Lung (tissue), 12 donors: ENCODE measurements around the gene COA1. TPM values are rescaled to one million over a fixed set of nuclear protein-coding genes. Genes with fewer than 3 reads are reported as not detected.

ENCODE experiments used
- ATAC-seq: fragments of 200-7000 bp; cut with Tn5 transposase; one replicate; pipeline ENCODE4 v1.9.1; 2020; ENCODE audit warnings: moderate number of reproducible peaks; ENCODE audit not compliant: insufficient read depth, low FRiP score
- DNase-seq, 3 donors: peaks; one replicate each; pipeline ENCODE4 v3.0.0-alpha.2; 2013 to 2017
- H3K27ac ChIP-seq, 2 donors: one replicate each; pipeline ENCODE4 v1.5.1; 2013; ENCODE audit warnings: mild to moderate bottlenecking in 2 of 2, moderate library complexity in 2 of 2, control low read depth in 1 of 2, inconsistent platforms in 1 of 2, low read depth in 1 of 2, low read length in 1 of 2
- H3K27me3 ChIP-seq, 3 donors: one replicate each; pipeline ENCODE4 v1.5.1; 2013; ENCODE audit warnings: low read length in 2 of 3; ENCODE audit not compliant: control insufficient read depth in 3 of 3, insufficient read depth in 3 of 3
- H3K36me3 ChIP-seq, 4 donors: one replicate each; pipeline ENCODE4 v1.5.1; 2013; ENCODE audit warnings: low read length in 4 of 4, mild to moderate bottlenecking in 1 of 4, moderate library complexity in 1 of 4; ENCODE audit not compliant: control insufficient read depth in 4 of 4, insufficient read depth in 4 of 4
- H3K4me1 ChIP-seq, 5 donors: one replicate each; pipeline ENCODE4 v1.5.1; 2013; ENCODE audit warnings: low read length in 5 of 5, mild to moderate bottlenecking in 2 of 5, moderate library complexity in 1 of 5; ENCODE audit not compliant: control insufficient read depth in 5 of 5, insufficient read depth in 5 of 5
- H3K4me3 ChIP-seq: one replicate; pipeline ENCODE4 v1.5.1; 2013; ENCODE audit warnings: mild to moderate bottlenecking, control low read depth, moderate library complexity
- H3K9ac ChIP-seq, 2 donors: one replicate each; pipeline ENCODE4 v1.5.1; 2013; ENCODE audit warnings: low read length in 2 of 2, control low read depth in 1 of 2; ENCODE audit not compliant: insufficient read depth in 1 of 2
- H3K9me3 ChIP-seq, 4 donors: one replicate each; pipeline ENCODE4 v1.5.1; 2013; ENCODE audit warnings: low read length in 3 of 4, mild to moderate bottlenecking in 1 of 4, moderate library complexity in 1 of 4; ENCODE audit not compliant: control insufficient read depth in 4 of 4, insufficient read depth in 3 of 4
- WGBS, 2 donors: extraction: QIAGEN DNeasy Blood & Tissue Kit; methylation state at CpG; one replicate each; pipeline ENCODE4 v1.1.7; 2013; 5-methylcytosine and 5-hydroxymethylcytosine counted together
- polyA plus RNA-seq, 2 donors: library from polyadenylated mRNA; stranded (reverse); fragments of 200-250 nt; gene quantifications; one replicate each; pipeline ENCODE4 v1.2.1, GENCODE V29; 2013
- total RNA-seq, 2 donors: library from RNA; depleted of rRNA in 1 of 2; stranded (reverse); fragments of >200 nt in 1 of 2; gene quantifications; one replicate each; pipeline ENCODE4 v1.2.1, GENCODE V29; 2014 to 2021
- TF ChIP-seq, protein P1 (sequence below): IDR thresholded peaks from 2 replicates; pipeline ENCODE4 v1.5.1; 2012; ENCODE audit warnings: mild to moderate bottlenecking; ENCODE audit errors: control extremely low read depth, extremely low read depth
- donor health status: control.
- donor health status: control.
- donor health status: Bipolar disorder and iron deficiency.
- donor health status: healthy.
- donor health status: DM: yes; HTN: yes; CAD: no.

COA1 gene
- total and polyA plus RNA-seq, 4 donors: 35.0 to 92.1 (median 42.6) TPM

DNA sequence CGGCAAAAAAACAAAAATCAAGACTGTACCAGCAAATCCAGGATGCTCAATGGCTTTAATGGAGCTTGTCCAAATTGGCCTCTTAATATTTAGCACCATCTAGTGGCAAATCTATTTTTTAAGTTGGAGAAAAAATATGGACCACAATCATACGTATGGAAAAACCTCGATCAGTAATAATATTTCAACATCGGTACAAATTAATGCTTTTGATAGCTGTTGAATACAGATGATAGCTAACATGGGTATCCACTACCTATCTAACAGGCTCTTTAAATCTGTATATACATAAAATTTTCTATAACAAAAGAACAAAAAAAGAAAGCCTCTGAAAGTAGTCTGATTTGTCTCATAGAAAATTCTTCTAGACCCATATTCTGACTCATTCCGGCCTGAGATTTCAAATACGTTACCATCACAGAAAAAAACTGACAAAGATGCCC lies 29.2 kb downstream of the COA1 start:
- Histone ChIP-seq H3K27me3 (no peaks in the 10 kb centered on the region), H3K4me1 (peaks cover 0 to 5% (median 0%) of the 10 kb centered on the region in 5 donors), H3K27ac (no peak overlapping the region), H3K9ac (no peak overlapping the region), H3K36me3 (peaks cover 0 to 3% (median 0%) of the 10 kb centered on the region in 4 donors), H3K4me3 (no peak overlapping the region), H3K9me3 (no peaks in the 10 kb centered on the region)
- WGBS, 2 donors: 24 to 35% methylated on average over 6 of the region's 6 CpGs
- DNase-seq (peak in 2 of 3 donors; percentile 72 to 78), ATAC-seq (peak; percentile 41)
- TF ChIP-seq, protein P1, sequence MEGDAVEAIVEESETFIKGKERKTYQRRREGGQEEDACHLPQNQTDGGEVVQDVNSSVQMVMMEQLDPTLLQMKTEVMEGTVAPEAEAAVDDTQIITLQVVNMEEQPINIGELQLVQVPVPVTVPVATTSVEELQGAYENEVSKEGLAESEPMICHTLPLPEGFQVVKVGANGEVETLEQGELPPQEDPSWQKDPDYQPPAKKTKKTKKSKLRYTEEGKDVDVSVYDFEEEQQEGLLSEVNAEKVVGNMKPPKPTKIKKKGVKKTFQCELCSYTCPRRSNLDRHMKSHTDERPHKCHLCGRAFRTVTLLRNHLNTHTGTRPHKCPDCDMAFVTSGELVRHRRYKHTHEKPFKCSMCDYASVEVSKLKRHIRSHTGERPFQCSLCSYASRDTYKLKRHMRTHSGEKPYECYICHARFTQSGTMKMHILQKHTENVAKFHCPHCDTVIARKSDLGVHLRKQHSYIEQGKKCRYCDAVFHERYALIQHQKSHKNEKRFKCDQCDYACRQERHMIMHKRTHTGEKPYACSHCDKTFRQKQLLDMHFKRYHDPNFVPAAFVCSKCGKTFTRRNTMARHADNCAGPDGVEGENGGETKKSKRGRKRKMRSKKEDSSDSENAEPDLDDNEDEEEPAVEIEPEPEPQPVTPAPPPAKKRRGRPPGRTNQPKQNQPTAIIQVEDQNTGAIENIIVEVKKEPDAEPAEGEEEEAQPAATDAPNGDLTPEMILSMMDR: peak; percentile 52

DNA sequence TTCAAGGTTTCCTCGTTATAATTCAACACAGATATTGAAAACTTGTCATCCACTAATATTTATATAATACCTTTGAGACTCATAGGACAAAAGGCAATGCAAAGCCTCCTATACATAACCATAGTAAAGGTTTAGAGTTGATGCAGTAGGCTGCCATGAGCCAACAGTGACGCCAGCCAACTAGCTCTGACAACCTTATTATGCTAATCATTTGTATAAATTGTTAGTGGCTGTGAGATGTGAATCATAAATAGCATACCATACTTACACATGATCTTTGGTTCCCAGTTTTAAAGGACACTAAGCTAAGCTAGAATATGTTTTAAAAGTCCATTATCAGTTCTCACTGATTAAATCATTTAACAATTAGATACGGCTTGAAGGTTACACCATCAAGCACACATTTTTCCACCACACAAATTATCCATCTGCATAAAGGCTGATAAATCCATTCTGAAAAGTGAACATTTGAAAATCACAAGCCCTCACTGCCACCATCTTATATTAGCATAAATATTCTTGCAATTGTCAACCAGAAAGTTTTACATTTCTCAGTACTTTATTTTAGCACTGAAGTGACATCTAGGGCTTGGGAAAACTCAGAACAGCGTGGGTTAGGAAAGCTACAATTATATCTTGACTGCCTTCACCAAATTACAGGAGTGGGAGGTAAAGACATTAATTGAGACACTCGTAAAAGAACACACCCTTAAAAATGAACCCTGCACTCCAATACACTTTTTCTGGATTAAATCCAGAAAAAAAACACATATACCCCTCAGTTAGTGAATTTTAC lies 30.7 kb downstream of the COA1 start:
- TF ChIP-seq, protein P1: no peak
- Histone ChIP-seq H3K27me3 (no peaks in the 10 kb centered on the region), H3K9ac (no peak overlapping the region), H3K27ac (no peak overlapping the region), H3K9me3 (no peaks in the 10 kb centered on the region), H3K4me3 (no peak overlapping the region), H3K4me1 (peaks cover 0 to 17% (median 0%) of the 10 kb centered on the region in 5 donors), H3K36me3 (no peaks in the 10 kb centered on the region)
- ATAC-seq: no peak
- 84 to 88% methylated on average over 5 of the region's 5 CpGs for WGBS, 2 donors
- DNase-seq: no peak

DNA sequence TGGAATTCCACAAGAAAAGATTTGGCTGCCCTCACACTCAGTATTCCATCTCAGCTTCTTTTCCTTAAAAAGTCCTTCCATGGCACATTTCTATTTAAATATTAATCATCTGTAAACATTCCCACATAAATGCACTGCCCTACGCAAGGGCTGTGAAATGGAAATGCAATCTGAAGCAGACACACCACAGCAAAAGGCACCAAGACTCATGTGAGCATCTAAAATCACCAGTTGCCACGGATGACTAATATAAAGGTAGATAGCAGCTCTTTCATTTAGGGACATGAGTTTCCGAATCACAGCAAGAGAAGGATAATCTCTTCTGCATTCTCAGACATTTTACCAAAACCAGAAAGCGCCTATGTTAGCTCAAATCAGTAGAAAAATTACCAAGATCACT lies 31.6 kb downstream of the COA1 start:
- no peak for ATAC-seq
- 94 to 95% methylated on average over 4 of the region's 4 CpGs for WGBS, 2 donors

More for the DNA sequence above, 31.6 kb downstream of the COA1 start:
- Histone ChIP-seq H3K4me1 (peaks cover 0 to 23% (median 0%) of the 10 kb centered on the region in 5 donors), H3K9me3 (no peaks in the 10 kb centered on the region), H3K4me3 (no peak overlapping the region), H3K27ac (no peak overlapping the region), H3K27me3 (no peaks in the 10 kb centered on the region), H3K9ac (no peak overlapping the region), H3K36me3 (no peaks in the 10 kb centered on the region)
- DNase-seq: no peak
- TF ChIP-seq, protein P1: no peak
